Frontal cortex (tissue), 4 donors: ENCODE measurements around the gene NCBP2. TPM values are rescaled to one million over a fixed set of nuclear protein-coding genes. Genes with fewer than 3 reads are reported as not detected.

ENCODE experiments used
- DNase-seq, 2 donors: peaks; one replicate each; pipeline ENCODE4 v3.0.0; 2012; ENCODE audit warnings: low spot score in 2 of 2
- FAIRE-seq: peaks from 2 replicates; lab custom pipeline; 2012; peaks lifted over from hg19 to GRCh38; lab: Jason Lieb, UNC
- total RNA-seq: library from RNA; depleted of rRNA; stranded (reverse); fragments of >200 nt; gene quantifications from one replicate; pipeline ENCODE4 v1.2.3, GENCODE V29; 2014
- donor health status: control.
- donor health status: control.
- donor health status: control.

Gene NCBP2
- total RNA-seq = 91.3 TPM

- FAIRE-seq = no peak
- peak; percentile 95 to 97 for DNase-seq
Observed at GRCh38 chr3:196942226-196942914, at the start of gene NCBP2. Gene NCBP2, minus strand, starts transcription at chr3:196942528. Its CDS starts 25 bp downstream, at chr3:196942503.

- no peak for DNase-seq
Observed at GRCh38 chr3:196991581-196992460, 49.5 kb upstream of the NCBP2 start.

GRCh38 chr3:196990601-196991007 lies 48.3 kb upstream of the NCBP2 start:
- FAIRE-seq (no peak), DNase-seq (no peak)

More at GRCh38 chr3:196991581-196992460, 49.5 kb upstream of the NCBP2 start:
- no peak for FAIRE-seq

GRCh38 chr3:196989721-196990262 lies 47.5 kb upstream of the NCBP2 start:
- FAIRE-seq = no peak
- no peak for DNase-seq

GRCh38 chr3:196988241-196989029 lies 46.1 kb upstream of the NCBP2 start:
- DNase-seq (no peak), FAIRE-seq (no peak)

GRCh38 chr3:196987022-196987421 lies 44.7 kb upstream of the NCBP2 start:
- DNase-seq (no peak), FAIRE-seq (no peak)

- FAIRE-seq (no peak), DNase-seq (no peak)
Observed at GRCh38 chr3:196985954-196986885, 43.9 kb upstream of the NCBP2 start.

- FAIRE-seq = no peak
- no peak for DNase-seq
Observed at GRCh38 chr3:196985298-196985697, 43.0 kb upstream of the NCBP2 start.

- DNase-seq (no peak), FAIRE-seq (no peak)
Observed at GRCh38 chr3:196983186-196983585, 40.9 kb upstream of the NCBP2 start.

- FAIRE-seq (no peak), DNase-seq (no peak)
Observed at GRCh38 chr3:196981657-196982056, 39.3 kb upstream of the NCBP2 start.

GRCh38 chr3:196979545-196979944 lies 37.2 kb upstream of the NCBP2 start:
- DNase-seq (no peak), FAIRE-seq (no peak)

GRCh38 chr3:196976941-196977340 lies 34.6 kb upstream of the NCBP2 start:
- no peak for DNase-seq
- no peak for FAIRE-seq

GRCh38 chr3:196975349-196975748 lies 33.0 kb upstream of the NCBP2 start:
- FAIRE-seq (no peak), DNase-seq (no peak)

- FAIRE-seq (no peak), DNase-seq (no peak)
Observed at GRCh38 chr3:196974661-196975060, 32.3 kb upstream of the NCBP2 start.

GRCh38 chr3:196971094-196971698 lies 28.9 kb upstream of the NCBP2 start:
- FAIRE-seq = no peak
- DNase-seq = no peak

GRCh38 chr3:196970547-196971093 lies 28.3 kb upstream of the NCBP2 start:
- FAIRE-seq (no peak), DNase-seq (no peak)

- no peak for FAIRE-seq
- peak; percentile 81 to 84 for DNase-seq
Observed at GRCh38 chr3:196969660-196970546, 27.6 kb upstream of the NCBP2 start.
